BE2C (cell line): ENCODE data around the gene GREM1.

Experiments used
- DNase-seq: peaks from one replicate; pipeline ENCODE4 v3.0.0-alpha.2; 2020
- H3K27me3 ChIP-seq: fragments of 250-450 bp; sonication (Bioruptor Pico); 2 replicates; pipeline ENCODE4 v1.5.1; 2020; ENCODE audit warnings: mild to moderate bottlenecking
- H3K36me3 ChIP-seq: fragments of 250-450 bp; sonication (Bioruptor Pico); 2 replicates; pipeline ENCODE4 v1.5.1; 2020; ENCODE audit warnings: mild to moderate bottlenecking
- H3K4me1 ChIP-seq: fragments of 250-450 bp; sonication (Bioruptor Pico); 2 replicates; pipeline ENCODE4 v1.5.1; 2020
- H3K4me3 ChIP-seq: 2 replicates; pipeline ENCODE4 v1.5.1; 2011; ENCODE audit warnings: low read depth, low read length
- H3K9me3 ChIP-seq: fragments of 250-450 bp; sonication (Bioruptor Pico); 2 replicates; pipeline ENCODE4 v1.5.1; 2020
- CTCF ChIP-seq: IDR thresholded peaks from 2 replicates; pipeline ENCODE4 v1.5.1; 2012; ENCODE audit warnings: mild to moderate bottlenecking, low read depth, low read length

Gene GREM1

GRCh38 chr15:32730677-32731654 lies 13.2 kb downstream of the GREM1 start:
- Histone ChIP-seq H3K9me3 (no peaks in the 10 kb centered on the region), H3K36me3 (no peaks in the 10 kb centered on the region), H3K27me3 (no peaks in the 10 kb centered on the region), H3K4me1 (peaks cover 13% of the 10 kb centered on the region), H3K4me3 (no peak overlapping the region)
- peak; percentile 91 for DNase-seq
- no peak for TF ChIP-seq CTCF

GRCh38 chr15:32732574-32733157 lies 14.9 kb downstream of the GREM1 start:
- Histone ChIP-seq H3K36me3 (no peaks in the 10 kb centered on the region), H3K9me3 (no peaks in the 10 kb centered on the region), H3K27me3 (no peaks in the 10 kb centered on the region), H3K4me1 (peaks cover 13% of the 10 kb centered on the region), H3K4me3 (no peak overlapping the region)
- no peak for DNase-seq
- no peak for TF ChIP-seq CTCF

GRCh38 chr15:32733281-32733680 lies 15.5 kb downstream of the GREM1 start:
- Histone ChIP-seq H3K27me3 (no peaks in the 10 kb centered on the region; the same call in 1 of the 2 replicates), H3K4me1 (peaks cover 13% of the 10 kb centered on the region), H3K9me3 (no peaks in the 10 kb centered on the region), H3K36me3 (no peaks in the 10 kb centered on the region), H3K4me3 (no peak overlapping the region)
- no peak for DNase-seq
- no peak for TF ChIP-seq CTCF

GRCh38 chr15:32735989-32736700 lies 18.3 kb downstream of the GREM1 start:
- Histone ChIP-seq H3K4me1 (peaks cover under 1% of the 10 kb centered on the region; the same call in 1 of the 2 replicates), H3K27me3 (no peaks in the 10 kb centered on the region; the same call in 1 of the 2 replicates), H3K9me3 (no peaks in the 10 kb centered on the region), H3K36me3 (no peaks in the 10 kb centered on the region), H3K4me3 (no peak overlapping the region)
- no peak for TF ChIP-seq CTCF
- no peak for DNase-seq

- H3K27me3 ChIP-seq, result no peaks in the 10 kb centered on the region; the same call in 1 of the 2 replicates
- H3K4me3 ChIP-seq, result no peak overlapping the region
- TF ChIP-seq CTCF, result no peak
- H3K36me3 ChIP-seq, result no peaks in the 10 kb centered on the region
- no peak for DNase-seq
- no peaks in the 10 kb centered on the region for H3K9me3 ChIP-seq
- H3K4me1 ChIP-seq, result no peaks in the 10 kb centered on the region
Measured at GRCh38 chr15:32736701-32737061, 18.9 kb downstream of the GREM1 start.
